ENCODE measurements around the gene DCST1. TPM values are rescaled to one million over a fixed set of nuclear protein-coding genes. Genes with fewer than 3 reads are reported as not detected.

DCST1 gene
- total and polyA plus RNA-seq, 2 of the 13 experiments (the other 11 are each of a cell fraction or from before 2014, with no cell fraction given), result 0.04 TPM; not detected in 1

GRCh38 chr1:155050560-155051341 lies 17.1 kb downstream of the DCST1 start, which contains the start of gene ADAM15 (continued):
- TF ChIP-seq ZNF619 (CRISPR knock-in tag; IDR thresholded peaks at IDR 0.05), result peak; percentile 95
- no peak for TF ChIP-seq ZKSCAN5 (CRISPR knock-in tag; IDR thresholded peaks at IDR 0.05)
- no peak for TF ChIP-seq DPF2 (CRISPR knock-in tag; IDR thresholded peaks at IDR 0.05; ENCODE audit: borderline replicate concordance, low read depth)
- peak; percentile 94; the same call in 1 of the 2 replicates for TF ChIP-seq KLF13 (CRISPR knock-in tag; IDR thresholded peaks at IDR 0.05)
- peak; percentile 58; the same call in 1 of the 2 replicates for TF ChIP-seq ZNF770 (CRISPR knock-in tag; IDR thresholded peaks at IDR 0.05)
- no peak for TF ChIP-seq RBAK (CRISPR knock-in tag; IDR thresholded peaks at IDR 0.05)
- 0 out of 2 replicates have a peak, but pooled peaks have one; percentile 70 for TF ChIP-seq NR0B2 (CRISPR knock-in tag; IDR thresholded peaks at IDR 0.05)
- TF ChIP-seq ZNF256 (CRISPR knock-in tag; conservative IDR thresholded peaks at IDR 0.05), result no peak
- TF ChIP-seq DR1 (CRISPR knock-in tag; IDR thresholded peaks at IDR 0.05), result peak; percentile 63
- peak; percentile 98 for TF ChIP-seq ZNF605 (CRISPR knock-in tag; IDR thresholded peaks at IDR 0.05)
- peak; percentile 89; the same call in 1 of the 2 replicates for TF ChIP-seq MYC (CRISPR knock-in tag; IDR thresholded peaks at IDR 0.05; ENCODE audit: borderline replicate concordance)
- peak; percentile 71 for TF ChIP-seq HES4 (CRISPR knock-in tag; IDR thresholded peaks at IDR 0.05; ENCODE audit: borderline replicate concordance)
- TF ChIP-seq BCL6 (CRISPR knock-in tag; IDR thresholded peaks at IDR 0.05), result no peak
- no peak for TF ChIP-seq ZNF33A (CRISPR knock-in tag; IDR thresholded peaks at IDR 0.05; ENCODE audit: borderline replicate concordance)
- TF ChIP-seq ZMYM4 (CRISPR knock-in tag; IDR thresholded peaks at IDR 0.05), result peak; percentile 61; the same call in 1 of the 2 replicates
- TF ChIP-seq ARID5B (CRISPR knock-in tag; IDR thresholded peaks at IDR 0.05), result peak; percentile 32; the same call in 1 of the 2 replicates
- TF ChIP-seq ZNF691 (CRISPR knock-in tag; IDR thresholded peaks at IDR 0.05; ENCODE audit: borderline replicate concordance, low read depth), result peak; percentile 90
- TF ChIP-seq GTF3A (CRISPR knock-in tag; conservative IDR thresholded peaks at IDR 0.05), result peak; percentile 82; the same call in 1 of the 2 replicates
- TF ChIP-seq IRF9 (CRISPR knock-in tag; IDR thresholded peaks at IDR 0.05; ENCODE audit: borderline replicate concordance), result peak; percentile 77; the same call in 1 of the 2 replicates
- TF ChIP-seq ETV6 (CRISPR knock-in tag; conservative IDR thresholded peaks at IDR 0.05), result no peak; the same call in 1 of the 2 replicates
- 0 out of 2 replicates have a peak, but pooled peaks have one; percentile 13 for TF ChIP-seq MIER2 (CRISPR knock-in tag; IDR thresholded peaks at IDR 0.05)
